Lower leg skin (tissue), 3 donors: ENCODE results near the gene PLEKHG2.

Experiments used
- CTCF ChIP-seq, 3 donors: fragments of 450-650 bp; IDR thresholded peaks; one replicate each; pipeline ENCODE4 v1.5.1; 2016; ENCODE audit warnings: antibody characterized with exemption in 3 of 3, mild to moderate bottlenecking in 3 of 3, moderate library complexity in 2 of 3
- POLR2A ChIP-seq, 2 donors: fragments of 450-650 bp; IDR thresholded peaks; one replicate each; pipeline ENCODE4 v1.6.1; 2016 to 2017; ENCODE audit warnings: antibody characterized with exemption in 2 of 2, mild to moderate bottlenecking in 1 of 2, moderate library complexity in 1 of 2

- TF ChIP-seq CTCF (IDR thresholded peaks at IDR 0.05), result no peak
- no peak for TF ChIP-seq POLR2A (IDR thresholded peaks at IDR 0.05)
These were observed 21.1 kb downstream of the PLEKHG2 start for GRCh38 chr19:39433480-39434079.
